ENCODE results near the gene KLHL11.

GRCh38 chr17:41871789-41872188 is 6.6 kb upstream of the KLHL11 start:
- TF ChIP-seq CTCF (IDR thresholded peaks at IDR 0.05): no peak
- TF ChIP-seq POLR2A (IDR thresholded peaks at IDR 0.05): no peak
